T-helper 17 cell (primary cell): Measurements from ENCODE around the gene THRA. TPM values are rescaled to one million over a fixed set of nuclear protein-coding genes. Genes with fewer than 3 reads are reported as not detected.

Source experiments
- ATAC-seq: fragments of 150-1000 bp; cut with Tn5 transposase; 2 replicates; pipeline ENCODE4 v1.10.0; 2021; ENCODE audit warnings: mild to moderate bottlenecking, moderate library complexity
- DNase-seq, 3 donors: peaks; one replicate each; pipeline versions ENCODE4 v3.0.0 to v3.0.0-alpha.2; 2020 to 2021
- H3K9me3 ChIP-seq: one replicate; pipeline ENCODE4 v1.7.0; 2013; ENCODE audit warnings: low read length, mild to moderate bottlenecking; ENCODE audit not compliant: control insufficient read depth, poor library complexity, severe bottlenecking
- H3K27ac Mint-ChIP-seq: one replicate; pipeline ENCODE4 v1.8.0; 2022; ENCODE audit warnings: mild to moderate bottlenecking, moderate library complexity, mixed read lengths
- H3K27me3 Mint-ChIP-seq: one replicate; pipeline ENCODE4 v1.8.0; 2022; ENCODE audit warnings: mixed read lengths
- H3K36me3 Mint-ChIP-seq: one replicate; pipeline ENCODE4 v1.8.0; 2022; ENCODE audit warnings: low read depth, mixed read lengths
- H3K4me1 Mint-ChIP-seq: one replicate; pipeline ENCODE4 v1.8.0; 2022; ENCODE audit warnings: mild to moderate bottlenecking, mixed read lengths
- H3K4me3 Mint-ChIP-seq: one replicate; pipeline ENCODE4 v1.8.0; 2022; ENCODE audit warnings: mild to moderate bottlenecking, moderate library complexity, mixed read lengths
- total RNA-seq, 4 donors: library from RNA in 2 of 4; stranded (reverse) in 2 of 4; gene quantifications; one replicate each; pipeline ENCODE4 v1.2.3 and lab custom pipeline; 2022 to 2026

Gene THRA
- total RNA-seq, 2 donors from 2014 or later: 29.8 to 32.2 TPM

GRCh38 chr17:40073454-40074174 is 10.8 kb downstream of the THRA start:
- H3K27me3 Mint-ChIP-seq: no peaks in the 10 kb centered on the region
- H3K4me1 Mint-ChIP-seq: peaks cover 41% of the 10 kb centered on the region
- H3K27ac Mint-ChIP-seq: peak overlapping the region; percentile 47
- DNase-seq (no peak), ATAC-seq (no peak)
- H3K4me3 Mint-ChIP-seq: no peak overlapping the region
- no peaks in the 10 kb centered on the region for H3K9me3 ChIP-seq
- peaks cover 4% of the 10 kb centered on the region for H3K36me3 Mint-ChIP-seq

- Mint-ChIP-seq H3K4me1 (peaks cover 36% of the 10 kb centered on the region), H3K36me3 (peaks cover 4% of the 10 kb centered on the region), H3K27ac (no peak overlapping the region), H3K4me3 (no peak overlapping the region), H3K27me3 (no peaks in the 10 kb centered on the region)
- DNase-seq: no peak
- no peaks in the 10 kb centered on the region for H3K9me3 ChIP-seq
- no peak for ATAC-seq
Measured at GRCh38 chr17:40074175-40074512, 11.4 kb downstream of the THRA start.

GRCh38 chr17:40074871-40075200 is 12.1 kb downstream of the THRA start:
- peaks cover 29% of the 10 kb centered on the region for H3K4me1 Mint-ChIP-seq
- H3K4me3 Mint-ChIP-seq: no peak overlapping the region
- H3K9me3 ChIP-seq: no peaks in the 10 kb centered on the region
- no peaks in the 10 kb centered on the region for H3K27me3 Mint-ChIP-seq
- no peak for DNase-seq
- no peak for ATAC-seq
- peak overlapping the region; percentile 51 for H3K27ac Mint-ChIP-seq
- peaks cover 4% of the 10 kb centered on the region for H3K36me3 Mint-ChIP-seq

- DNase-seq (peak; percentile 39 to 69 (median 58)), ATAC-seq (peak; percentile 91)
- Mint-ChIP-seq H3K36me3 (peaks cover 4% of the 10 kb centered on the region), H3K4me3 (peak overlapping the region; percentile 43), H3K27me3 (no peaks in the 10 kb centered on the region), H3K4me1 (peaks cover 25% of the 10 kb centered on the region), H3K27ac (peak overlapping the region; percentile 51)
- H3K9me3 ChIP-seq: no peaks in the 10 kb centered on the region
Measured at GRCh38 chr17:40075201-40075941, 12.6 kb downstream of the THRA start.

GRCh38 chr17:40075942-40076498 is 13.3 kb downstream of the THRA start:
- ATAC-seq (no peak), DNase-seq (no peak)
- peak overlapping the region; percentile 51 for H3K27ac Mint-ChIP-seq
- no peaks in the 10 kb centered on the region for H3K9me3 ChIP-seq
- H3K27me3 Mint-ChIP-seq: no peaks in the 10 kb centered on the region
- peaks cover 4% of the 10 kb centered on the region for H3K36me3 Mint-ChIP-seq
- H3K4me3 Mint-ChIP-seq: no peak overlapping the region
- H3K4me1 Mint-ChIP-seq: peaks cover 21% of the 10 kb centered on the region

- Mint-ChIP-seq H3K27me3 (no peaks in the 10 kb centered on the region), H3K27ac (no peak overlapping the region), H3K4me1 (peaks cover 21% of the 10 kb centered on the region), H3K4me3 (no peak overlapping the region), H3K36me3 (peaks cover 4% of the 10 kb centered on the region)
- H3K9me3 ChIP-seq: no peaks in the 10 kb centered on the region
- DNase-seq: no peak
- no peak for ATAC-seq
Measured at GRCh38 chr17:40076591-40076990, 13.8 kb downstream of the THRA start.

- Mint-ChIP-seq H3K36me3 (peaks cover 6% of the 10 kb centered on the region), H3K4me1 (peaks cover 14% of the 10 kb centered on the region), H3K27ac (no peak overlapping the region), H3K4me3 (no peak overlapping the region), H3K27me3 (no peaks in the 10 kb centered on the region)
- H3K9me3 ChIP-seq: no peaks in the 10 kb centered on the region
- no peak for ATAC-seq
- DNase-seq: no peak
Measured at GRCh38 chr17:40079545-40079944, 16.8 kb downstream of the THRA start.

- Mint-ChIP-seq H3K4me1 (peaks cover 14% of the 10 kb centered on the region), H3K36me3 (peaks cover 14% of the 10 kb centered on the region), H3K27ac (no peak overlapping the region), H3K4me3 (no peak overlapping the region), H3K27me3 (no peaks in the 10 kb centered on the region)
- ATAC-seq (no peak), DNase-seq (no peak)
- H3K9me3 ChIP-seq: no peaks in the 10 kb centered on the region
Measured at GRCh38 chr17:40084477-40084876, 21.7 kb downstream of the THRA start.

GRCh38 chr17:40086150-40087044 is 23.6 kb downstream of the THRA start:
- Mint-ChIP-seq H3K27me3 (no peaks in the 10 kb centered on the region), H3K27ac (peak overlapping the region; percentile 43), H3K4me1 (peaks cover 17% of the 10 kb centered on the region), H3K36me3 (peaks cover 17% of the 10 kb centered on the region), H3K4me3 (peak overlapping the region; percentile 7)
- no peaks in the 10 kb centered on the region for H3K9me3 ChIP-seq
- DNase-seq: peak; percentile 41 to 59 (median 46)
- peak; percentile 61 for ATAC-seq

- peak overlapping the region; percentile 7 for H3K4me3 Mint-ChIP-seq
- peaks cover 20% of the 10 kb centered on the region for H3K4me1 Mint-ChIP-seq
- DNase-seq (no peak), ATAC-seq (no peak)
- no peaks in the 10 kb centered on the region for H3K27me3 Mint-ChIP-seq
- H3K36me3 Mint-ChIP-seq: peaks cover 17% of the 10 kb centered on the region
- H3K9me3 ChIP-seq: no peaks in the 10 kb centered on the region
- H3K27ac Mint-ChIP-seq: peak overlapping the region; percentile 43
Measured at GRCh38 chr17:40087049-40087794, 24.5 kb downstream of the THRA start.

- no peaks in the 10 kb centered on the region for H3K9me3 ChIP-seq
- Mint-ChIP-seq H3K36me3 (peaks cover 17% of the 10 kb centered on the region), H3K27ac (no peak overlapping the region), H3K4me1 (peaks cover 20% of the 10 kb centered on the region), H3K4me3 (no peak overlapping the region), H3K27me3 (no peaks in the 10 kb centered on the region)
- DNase-seq: no peak
- no peak for ATAC-seq
Measured at GRCh38 chr17:40087903-40088718, 25.3 kb downstream of the THRA start.
